ACC112 (cell line): Measurements from ENCODE around the gene USP3.
A peak's percentile ranks its signal among the peaks of the same experiment; 100 is the strongest.

Experiments used
- H2AFZ ChIP-seq: fragments of 200-600 bp; sonication (generic); one replicate; pipeline ENCODE4 v1.6.0; 2017; ENCODE audit warnings: antibody characterized with exemption, low read length; ENCODE audit not compliant: unreplicated experiment
- H3K27ac ChIP-seq: fragments of 200-600 bp; sonication (generic); 2 replicates; pipeline ENCODE4 v1.5.1; 2014; ENCODE audit warnings: low read depth, mild to moderate bottlenecking, antibody characterized with exemption, low read length, moderate library complexity
- H3K27me3 ChIP-seq: fragments of 200-600 bp; sonication (generic); 2 replicates; pipeline ENCODE4 v1.6.1; 2014; ENCODE audit warnings: mild to moderate bottlenecking, antibody characterized with exemption, low read length, moderate library complexity, mixed read lengths; ENCODE audit not compliant: insufficient read depth
- H3K36me3 ChIP-seq: fragments of 200-600 bp; sonication (generic); 2 replicates; pipeline ENCODE4 v1.6.1; 2016; ENCODE audit warnings: mild to moderate bottlenecking, antibody characterized with exemption, low read length, moderate library complexity, mixed read lengths; ENCODE audit not compliant: insufficient read depth
- H3K4me1 ChIP-seq: fragments of 200-600 bp; sonication (generic); one replicate; pipeline ENCODE4 v1.6.1; 2016; ENCODE audit warnings: low read length, mixed read lengths; ENCODE audit not compliant: insufficient read depth, unreplicated experiment, control insufficient read depth
- H3K4me3 ChIP-seq: fragments of 200-600 bp; sonication (generic); 2 replicates; pipeline ENCODE4 v1.5.1; 2014; ENCODE audit warnings: mild to moderate bottlenecking, low read depth, low read length
- H3K79me2 ChIP-seq: fragments of 200-600 bp; sonication (generic); one replicate; pipeline ENCODE4 v1.6.0; 2016; ENCODE audit warnings: low read length; ENCODE audit not compliant: control insufficient read depth, unreplicated experiment, insufficient read depth

The USP3 gene

GRCh38 chr15:63573533-63573932 lies 69.1 kb downstream of the USP3 start:
- Histone ChIP-seq H3K4me1 (peaks cover 9% of the 10 kb centered on the region), H3K79me2 (no peaks in the 10 kb centered on the region), H3K36me3 (peaks cover 28% of the 10 kb centered on the region), H2AFZ (no peak overlapping the region), H3K27me3 (no peaks in the 10 kb centered on the region), H3K27ac (no peak overlapping the region), H3K4me3 (no peak overlapping the region)

DNA sequence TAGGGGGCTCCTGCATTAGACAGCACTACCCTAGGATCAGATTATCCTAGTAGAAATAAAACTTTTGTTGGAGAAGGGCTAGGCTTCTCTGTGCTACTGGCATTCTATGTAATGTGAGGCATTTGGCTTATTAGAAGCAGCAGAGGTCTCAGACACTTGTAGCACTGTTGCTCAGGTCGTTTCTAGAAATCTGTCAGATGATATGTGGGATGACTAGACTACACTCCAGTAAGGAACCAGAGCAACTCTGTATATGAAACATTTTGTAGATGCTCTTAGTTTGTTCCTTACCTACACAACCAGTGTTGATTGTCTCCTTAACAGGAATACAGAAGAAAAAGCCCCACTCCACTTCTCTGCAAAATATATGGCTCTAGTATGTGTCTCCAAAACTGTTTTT lies 70.9 kb downstream of the USP3 start:
- no peaks in the 10 kb centered on the region for H3K27me3 ChIP-seq
- H3K36me3 ChIP-seq, result peaks cover 26% of the 10 kb centered on the region
- no peak overlapping the region for H2AFZ ChIP-seq
- no peak overlapping the region for H3K4me3 ChIP-seq
- peaks cover 9% of the 10 kb centered on the region for H3K4me1 ChIP-seq
- no peaks in the 10 kb centered on the region for H3K79me2 ChIP-seq
- H3K27ac ChIP-seq, result no peak overlapping the region

DNA sequence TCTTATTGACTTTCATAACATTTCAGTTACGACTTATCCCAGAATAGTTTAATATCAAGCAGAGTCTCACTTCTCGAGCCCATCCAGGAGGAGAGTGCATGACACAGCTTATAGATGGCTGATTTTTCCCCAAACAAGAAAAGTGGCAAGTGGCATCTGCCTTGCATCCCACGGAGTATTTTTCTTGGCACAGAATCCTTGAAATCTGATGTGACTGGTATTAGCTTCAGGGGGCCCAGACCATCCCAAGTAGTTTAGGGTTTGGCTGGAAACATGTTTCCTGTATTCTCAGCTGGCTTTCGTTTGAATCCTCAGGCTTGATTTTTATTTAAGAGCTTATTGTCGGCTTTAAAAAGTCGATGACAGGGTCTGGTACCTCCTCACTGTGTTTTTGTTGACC lies 72.0 kb downstream of the USP3 start:
- Histone ChIP-seq H3K36me3 (peaks cover 19% of the 10 kb centered on the region), H3K27ac (no peak overlapping the region), H3K79me2 (no peaks in the 10 kb centered on the region), H3K27me3 (no peaks in the 10 kb centered on the region), H2AFZ (no peak overlapping the region), H3K4me1 (peaks cover 9% of the 10 kb centered on the region), H3K4me3 (no peak overlapping the region)

- Histone ChIP-seq H3K36me3 (peaks cover 26% of the 10 kb centered on the region), H3K27me3 (no peaks in the 10 kb centered on the region), H3K4me1 (peaks cover 6% of the 10 kb centered on the region), H3K4me3 (no peak overlapping the region), H2AFZ (no peak overlapping the region), H3K27ac (peak overlapping the region; percentile 37; the same call in 1 of the 2 replicates), H3K79me2 (no peaks in the 10 kb centered on the region)
These were observed 77.8 kb downstream of the USP3 start for GRCh38 chr15:63582179-63582578.

GRCh38 chr15:63582718-63583426 lies 78.5 kb downstream of the USP3 start:
- Histone ChIP-seq H3K27me3 (no peaks in the 10 kb centered on the region), H3K4me3 (no peak overlapping the region), H3K27ac (peak overlapping the region; percentile 37; the same call in 1 of the 2 replicates), H2AFZ (no peak overlapping the region), H3K36me3 (peaks cover 26% of the 10 kb centered on the region), H3K79me2 (no peaks in the 10 kb centered on the region), H3K4me1 (peaks cover 10% of the 10 kb centered on the region)

DNA sequence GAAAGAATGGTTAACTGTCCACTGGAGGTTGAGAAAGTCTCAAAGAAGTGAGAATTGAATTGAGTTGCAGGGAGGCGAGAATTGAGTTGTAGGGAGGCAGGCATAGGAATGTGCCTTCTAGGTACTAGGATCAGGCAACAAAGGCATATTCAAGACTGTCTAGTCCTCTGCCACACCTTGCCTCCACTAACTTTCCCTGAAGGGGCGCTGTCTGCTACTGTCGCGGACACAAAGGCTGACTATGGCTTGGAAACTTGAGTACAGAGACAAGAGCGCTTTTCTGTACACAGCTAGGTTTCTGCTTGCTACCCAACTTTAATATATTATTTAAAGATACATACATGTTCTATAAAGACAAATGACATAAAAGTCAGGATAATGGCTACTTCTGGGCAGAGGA lies 82.4 kb downstream of the USP3 start:
- peaks cover 59% of the 10 kb centered on the region for H3K36me3 ChIP-seq

GRCh38 chr15:63587527-63587926 lies 83.1 kb downstream of the USP3 start:
- Histone ChIP-seq H3K27me3 (no peaks in the 10 kb centered on the region), H3K4me1 (peaks cover 8% of the 10 kb centered on the region), H3K4me3 (no peak overlapping the region), H2AFZ (no peak overlapping the region), H3K27ac (no peak overlapping the region), H3K36me3 (peaks cover 59% of the 10 kb centered on the region), H3K79me2 (no peaks in the 10 kb centered on the region)

More for the DNA sequence above, 82.4 kb downstream of the USP3 start:
- H2AFZ ChIP-seq, result no peak overlapping the region
- H3K4me3 ChIP-seq, result no peak overlapping the region
- H3K4me1 ChIP-seq, result peaks cover 10% of the 10 kb centered on the region
- no peaks in the 10 kb centered on the region for H3K79me2 ChIP-seq
- H3K27me3 ChIP-seq, result no peaks in the 10 kb centered on the region
- no peak overlapping the region for H3K27ac ChIP-seq

- Histone ChIP-seq H3K4me1 (peaks cover 8% of the 10 kb centered on the region), H3K79me2 (no peaks in the 10 kb centered on the region), H2AFZ (no peak overlapping the region), H3K4me3 (no peak overlapping the region), H3K36me3 (peaks cover 56% of the 10 kb centered on the region), H3K27me3 (no peaks in the 10 kb centered on the region), H3K27ac (no peak overlapping the region)
These were observed 84.4 kb downstream of the USP3 start for GRCh38 chr15:63588826-63589225.

DNA sequence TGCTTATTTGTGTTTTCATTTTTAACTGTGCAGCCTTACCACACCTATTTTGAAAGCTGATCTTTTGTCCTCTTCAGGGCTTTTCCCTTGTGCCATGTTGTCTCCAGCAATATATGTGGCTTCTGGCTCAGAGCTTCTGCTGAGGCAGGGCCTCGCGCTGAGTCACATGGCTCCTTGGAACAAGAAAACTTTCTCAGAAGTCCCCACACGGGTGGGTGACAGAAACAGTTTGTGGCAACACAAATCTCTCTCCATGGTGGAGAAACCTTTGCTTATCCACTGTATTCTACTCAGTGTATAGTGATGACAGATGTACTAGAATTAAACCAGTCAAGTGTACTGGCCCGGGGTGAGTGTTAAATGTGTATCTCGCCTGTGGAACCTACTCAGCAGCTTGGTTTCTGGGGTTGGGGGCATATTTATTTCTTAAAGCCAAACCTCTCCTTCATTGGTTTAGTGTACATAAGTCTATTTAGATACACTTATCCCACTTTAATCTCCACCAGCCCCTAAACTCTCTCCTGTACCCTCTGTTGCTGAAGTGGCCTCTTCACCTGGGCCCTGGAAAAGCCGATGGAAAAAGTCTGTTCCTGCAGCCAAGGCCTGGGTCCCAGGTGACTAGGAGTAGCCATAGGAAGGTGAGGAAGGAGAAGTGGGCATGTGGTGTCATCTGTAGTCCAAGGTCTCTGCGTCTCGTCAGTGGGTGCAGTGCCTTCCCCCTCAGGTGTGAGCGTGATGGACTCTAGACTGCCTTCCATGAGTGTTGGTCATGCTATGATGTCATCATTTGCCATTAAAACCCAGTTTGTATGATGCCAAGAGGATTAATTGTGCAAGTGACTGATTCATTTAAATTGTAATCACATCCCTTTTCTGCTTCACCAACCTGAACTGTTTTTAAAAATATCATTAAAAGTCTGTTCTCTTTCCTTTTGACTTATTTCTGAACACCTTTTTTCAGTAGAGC lies 89.6 kb downstream of the USP3 start:
- H3K27ac ChIP-seq, result no peak overlapping the region

DNA sequence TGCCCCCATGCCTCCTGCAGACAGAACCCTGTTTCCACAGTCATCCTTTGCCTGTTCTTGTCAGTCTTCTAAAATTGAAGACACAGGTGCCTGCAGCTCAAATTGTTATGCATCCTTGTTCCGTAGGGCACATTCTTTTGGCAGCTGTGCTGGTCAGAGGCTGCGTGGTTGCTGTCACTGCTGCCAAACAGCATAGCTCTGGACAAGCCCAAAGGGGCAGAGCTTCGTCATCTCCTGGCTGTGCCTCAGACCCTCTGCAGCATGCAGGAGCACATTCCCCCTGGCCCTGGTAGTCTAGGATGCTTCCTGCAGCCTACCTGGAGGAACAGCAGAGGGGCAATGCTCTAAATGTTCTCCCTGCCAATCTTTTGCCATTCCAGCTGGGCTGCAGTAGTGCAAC lies 90.7 kb downstream of the USP3 start:
- Histone ChIP-seq H3K36me3 (peaks cover 15% of the 10 kb centered on the region), H3K27ac (no peak overlapping the region), H3K27me3 (no peaks in the 10 kb centered on the region), H2AFZ (no peak overlapping the region), H3K4me1 (no peaks in the 10 kb centered on the region), H3K4me3 (no peak overlapping the region), H3K79me2 (no peaks in the 10 kb centered on the region)

More for the DNA sequence above, 89.6 kb downstream of the USP3 start:
- H3K27me3 ChIP-seq, result no peaks in the 10 kb centered on the region
- no peak overlapping the region for H2AFZ ChIP-seq
- no peak overlapping the region for H3K4me3 ChIP-seq
- peaks cover 24% of the 10 kb centered on the region for H3K36me3 ChIP-seq
- H3K79me2 ChIP-seq, result no peaks in the 10 kb centered on the region
- H3K4me1 ChIP-seq, result no peaks in the 10 kb centered on the region
